Cardiac muscle cell (in vitro differentiated cells and primary cell): Measurements from ENCODE around the gene IL10RA. TPM values are rescaled to one million over a fixed set of nuclear protein-coding genes. Genes with fewer than 3 reads are reported as not detected.

ENCODE experiments used
- DNase-seq, 2 donors: peaks; one replicate each; pipeline versions ENCODE4 v3.0.0 to v3.0.0-alpha.2; 2010 to 2017; ENCODE audit warnings: low read depth in 1 of 2, low spot score in 1 of 2
- H3K27ac ChIP-seq: fragments of 200-600 bp; sonication (generic); 2 replicates; pipeline ENCODE4 v1.5.1; 2016
- H3K27me3 ChIP-seq: fragments of 200-600 bp; sonication (generic); 2 replicates; pipeline ENCODE4 v1.6.0; 2016; ENCODE audit warnings: control low read depth
- H3K36me3 ChIP-seq: fragments of 200-600 bp; sonication (generic); 2 replicates; pipeline ENCODE4 v1.5.1; 2016; ENCODE audit warnings: control low read depth
- H3K4me1 ChIP-seq: fragments of 200-600 bp; sonication (generic); 2 replicates; pipeline ENCODE4 v1.8.1; 2017; ENCODE audit warnings: low read depth, mild to moderate bottlenecking, mixed run types
- H3K4me3 ChIP-seq: fragments of 200-600 bp; sonication (generic); 2 replicates; pipeline ENCODE4 v1.5.1; 2016; ENCODE audit warnings: mild to moderate bottlenecking
- H3K9me3 ChIP-seq: fragments of 200-600 bp; sonication (generic); 2 replicates; pipeline ENCODE4 v1.5.1; 2017; ENCODE audit warnings: low read depth, mild to moderate bottlenecking, control low read depth
- CTCF ChIP-seq: IDR thresholded peaks from 2 replicates; pipeline ENCODE4 v1.5.1; 2012; ENCODE audit warnings: low read depth, mild to moderate bottlenecking, low read length
- polyA plus RNA-seq: library from polyadenylated mRNA; unstranded; fragments of >200 nt; fragmentation: Nextera tagmentation; extraction: Ambion mirVana; gene quantifications from 2 replicates; pipeline ENCODE4 v1.2.1, GENCODE V29; 2016
- total RNA-seq: library from RNA; depleted of rRNA; stranded (reverse); fragments of >200 nt; gene quantifications from 2 replicates; pipeline ENCODE4 v1.2.3, GENCODE V29; 2016

Gene IL10RA
- total and polyA plus RNA-seq, 2 experiments from 2014 or later = not detected

DNA sequence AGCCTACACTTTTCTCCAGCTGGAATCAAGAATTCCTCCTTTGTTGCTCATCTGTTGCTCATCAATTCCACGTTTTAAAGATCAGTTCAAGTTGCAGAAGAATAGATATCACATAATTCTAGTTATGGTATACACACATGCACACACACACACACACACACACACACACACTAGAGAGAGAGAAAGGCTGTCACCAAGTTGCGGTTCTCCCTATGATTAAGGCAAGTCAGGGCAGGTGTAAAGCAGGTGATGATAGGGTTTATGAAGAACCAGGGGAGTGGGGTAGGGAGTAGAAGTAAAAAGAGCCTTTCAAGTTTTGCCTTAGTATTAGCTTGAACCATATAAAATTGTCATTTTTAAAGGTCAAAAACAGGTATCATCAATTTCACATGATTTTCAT, 59.0 kb downstream of the IL10RA start:
- Histone ChIP-seq H3K4me1 (no peaks in the 10 kb centered on the region), H3K27ac (no peak overlapping the region), H3K36me3 (no peaks in the 10 kb centered on the region), H3K9me3 (no peaks in the 10 kb centered on the region), H3K27me3 (peaks cover 8% of the 10 kb centered on the region), H3K4me3 (no peak overlapping the region)
- no peak for DNase-seq
- no peak for TF ChIP-seq CTCF

DNA sequence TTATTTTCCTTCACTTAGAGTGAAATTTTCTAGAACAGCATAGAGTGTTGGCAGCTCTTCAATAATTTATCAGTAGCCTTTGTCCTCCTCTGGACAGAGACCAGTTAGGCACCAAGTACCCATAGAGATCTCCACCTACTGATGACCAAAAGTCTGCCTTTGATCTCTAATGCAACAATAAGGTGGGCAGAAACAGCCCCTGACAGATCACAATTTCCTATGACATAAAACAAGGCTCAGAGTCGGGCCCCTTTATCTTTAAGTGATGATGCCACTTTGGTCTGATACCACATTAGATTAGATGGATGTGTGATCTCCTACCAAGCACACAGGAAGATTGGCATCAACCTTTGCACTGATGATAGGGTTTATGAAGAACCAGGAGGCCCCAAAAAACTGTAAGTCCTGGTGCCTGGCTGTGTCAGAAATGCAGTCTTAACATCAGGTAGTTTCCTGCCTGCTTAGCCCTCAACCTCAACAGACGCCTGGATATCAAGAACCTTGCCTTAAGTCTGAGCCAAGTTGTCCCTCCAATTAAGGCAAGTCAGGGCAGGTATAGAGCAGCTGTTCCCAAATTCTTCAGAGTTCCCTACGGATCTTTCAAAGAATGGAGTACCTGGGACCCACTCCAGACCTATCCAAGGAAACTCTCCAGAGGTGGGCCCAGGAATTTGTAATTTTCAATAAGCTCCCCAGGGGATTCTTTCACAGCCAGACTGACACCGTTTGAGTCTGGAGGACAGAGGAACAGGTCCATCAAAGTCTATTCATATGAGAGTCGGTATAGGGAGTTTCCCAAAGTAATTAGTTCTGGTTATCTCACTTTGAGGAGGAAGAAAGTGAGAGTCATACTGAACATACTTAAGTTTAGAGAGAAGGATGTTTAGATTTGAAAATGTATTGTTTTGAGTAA, 60.1 kb downstream of the IL10RA start:
- Histone ChIP-seq H3K27ac (no peak overlapping the region), H3K27me3 (peaks cover 8% of the 10 kb centered on the region), H3K9me3 (no peaks in the 10 kb centered on the region), H3K4me3 (no peak overlapping the region), H3K4me1 (no peaks in the 10 kb centered on the region), H3K36me3 (no peaks in the 10 kb centered on the region)
- DNase-seq = no peak
- no peak for TF ChIP-seq CTCF

DNA sequence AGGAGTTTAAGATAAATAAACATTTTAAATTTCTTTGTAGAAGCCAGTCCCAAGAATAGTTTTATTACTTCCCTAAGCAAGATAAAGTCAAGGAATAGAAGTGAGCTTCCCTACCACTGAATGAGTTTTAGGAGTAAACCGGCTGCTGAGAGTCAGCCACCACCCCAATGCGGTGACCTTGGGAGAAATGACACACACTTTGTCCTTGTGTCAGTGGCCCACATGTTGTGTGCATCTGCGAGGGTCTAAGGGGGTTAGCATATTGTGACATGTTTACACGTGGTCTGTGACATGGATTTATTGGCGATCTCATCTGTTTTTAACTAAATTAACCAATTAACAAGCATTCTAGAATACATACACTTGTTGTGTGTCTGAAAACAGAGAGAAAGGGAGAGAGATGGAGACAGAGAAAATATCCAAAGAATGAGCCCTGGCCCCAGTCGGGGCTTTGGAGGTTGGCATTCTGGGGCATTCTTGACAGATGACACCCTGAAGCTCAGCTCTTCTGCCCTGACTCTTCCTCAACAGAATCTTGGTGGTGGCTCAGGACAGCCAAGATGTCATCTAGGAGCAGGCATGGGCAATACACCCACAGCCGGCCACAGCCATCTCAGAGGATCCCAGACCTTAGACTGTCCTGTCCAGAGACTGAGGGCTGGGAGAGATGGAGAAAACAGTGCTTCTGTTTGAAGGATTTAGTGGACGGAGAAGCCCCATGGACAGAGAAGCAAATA, 60.9 kb downstream of the IL10RA start:
- H3K4me3 ChIP-seq = no peak overlapping the region
- H3K4me1 ChIP-seq = no peaks in the 10 kb centered on the region
- H3K27me3 ChIP-seq = peaks cover 8% of the 10 kb centered on the region

GRCh38 chr11:118047749-118048148, 61.6 kb downstream of the IL10RA start:
- H3K4me3 ChIP-seq = no peak overlapping the region
- H3K4me1 ChIP-seq = no peaks in the 10 kb centered on the region
- DNase-seq = no peak
- no peaks in the 10 kb centered on the region for H3K36me3 ChIP-seq
- H3K27ac ChIP-seq = no peak overlapping the region
- H3K9me3 ChIP-seq = no peaks in the 10 kb centered on the region
- no peak for TF ChIP-seq CTCF
- H3K27me3 ChIP-seq = peaks cover 8% of the 10 kb centered on the region

More for the DNA sequence above, 60.9 kb downstream of the IL10RA start:
- Histone ChIP-seq H3K27ac (no peak overlapping the region), H3K9me3 (no peaks in the 10 kb centered on the region), H3K36me3 (no peaks in the 10 kb centered on the region)
- no peak for TF ChIP-seq CTCF
- no peak for DNase-seq

DNA sequence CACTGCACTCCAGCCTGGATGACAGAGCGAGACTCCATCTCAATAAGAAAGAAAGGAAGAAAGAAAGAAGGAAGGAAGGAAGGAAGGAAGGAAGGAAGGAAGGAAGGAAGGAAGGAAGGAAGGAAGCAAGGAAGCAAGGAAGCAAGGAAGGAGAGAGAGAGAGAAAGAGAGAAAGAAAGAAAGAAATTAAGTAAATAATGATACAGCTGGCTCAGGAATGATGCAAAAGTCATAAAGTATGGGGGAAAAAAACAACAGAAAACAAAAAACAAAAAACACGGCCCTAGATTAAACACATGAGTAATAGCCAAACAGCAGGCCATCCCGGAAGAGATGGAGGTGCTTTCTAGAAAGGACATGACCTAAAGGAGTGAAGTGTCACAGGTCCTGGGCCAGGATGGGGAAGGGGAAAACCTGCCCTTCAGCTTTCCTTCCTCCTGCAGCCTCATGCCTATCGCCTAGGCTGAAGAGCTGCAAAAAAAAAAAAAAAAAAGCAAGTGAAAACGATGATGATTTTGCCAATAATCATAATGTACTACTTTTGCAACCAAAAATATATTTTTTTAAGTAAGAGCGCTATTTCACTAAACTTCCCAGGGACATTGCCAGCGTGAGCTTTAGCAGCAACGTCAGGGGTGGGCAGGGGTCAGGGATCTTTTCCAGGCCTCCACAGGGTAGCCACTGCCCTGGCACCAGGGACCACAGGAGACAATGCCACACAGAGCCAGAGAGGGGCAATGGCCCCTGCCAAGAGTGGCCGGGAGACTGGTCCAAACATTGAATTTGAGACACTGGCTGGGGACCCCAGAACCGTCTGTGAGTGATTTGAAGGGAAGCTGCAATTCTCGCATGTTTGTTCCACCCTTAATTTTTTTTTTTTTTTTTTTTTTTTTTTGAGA, 62.5 kb downstream of the IL10RA start:
- H3K4me1 ChIP-seq = no peaks in the 10 kb centered on the region
- DNase-seq = no peak
- no peaks in the 10 kb centered on the region for H3K9me3 ChIP-seq
- H3K4me3 ChIP-seq = no peak overlapping the region
- H3K36me3 ChIP-seq = no peaks in the 10 kb centered on the region
- no peak overlapping the region for H3K27ac ChIP-seq
- TF ChIP-seq CTCF = no peak
- peaks cover 8% of the 10 kb centered on the region for H3K27me3 ChIP-seq
